Pancreas (tissue), 10 donors: ENCODE results near the gene PTPRG. TPM values are rescaled to one million over a fixed set of nuclear protein-coding genes. Genes with fewer than 3 reads are reported as not detected.

Experiments used
- ATAC-seq, 4 donors: fragments of 200-7000 bp; cut with Tn5 transposase; one replicate each; pipeline versions ENCODE4 v1.8.0 to v1.9.1; 2020; ENCODE audit warnings: mild to moderate bottlenecking in 4 of 4, moderate library complexity in 4 of 4
- DNase-seq, 6 donors: peaks; one replicate each; pipeline ENCODE4 v3.0.0-alpha.2; 2020
- FAIRE-seq: peaks from 2 replicates; lab custom pipeline; 2012; peaks lifted over from hg19 to GRCh38; lab: Jason Lieb, UNC
- H3K27ac ChIP-seq, 4 donors: fragments of 200-600 bp; sonication (generic); 1 replicate in 3 of 4; 2 replicates in 1 of 4; pipeline versions ENCODE4 v1.5.0 to v1.8.0; 2020
- H3K27me3 ChIP-seq, 4 donors: fragments of 200-600 bp; one replicate each; pipeline ENCODE4 v1.8.0; 2021
- H3K36me3 ChIP-seq, 3 donors: fragments of 200-600 bp; sonication (generic) in 1 of 3; one replicate each; pipeline versions ENCODE4 v1.5.0 to v1.8.0; 2020 to 2021
- H3K4me1 ChIP-seq, 3 donors: fragments of 200-600 bp; one replicate each; pipeline ENCODE4 v1.8.0; 2021
- H3K4me3 ChIP-seq, 4 donors: fragments of 200-600 bp; sonication (generic) in 2 of 4; one replicate each; pipeline versions ENCODE4 v1.5.0 to v1.8.0; 2020 to 2021
- H3K9me3 ChIP-seq, 4 donors: fragments of 200-600 bp; one replicate each; pipeline ENCODE4 v1.8.0; 2021
- CTCF ChIP-seq, 4 donors: fragments of 200-600 bp; sonication (generic) in 3 of 4; IDR thresholded peaks; one replicate each; pipeline versions ENCODE4 v1.5.0 to v1.8.0; 2021; ENCODE audit warnings: antibody characterized with exemption in 4 of 4
- WGBS, 2 donors: extraction: QIAGEN DNeasy Blood & Tissue Kit; methylation state at CpG; one replicate each; pipeline ENCODE4 v1.1.7; 2013; 5-methylcytosine and 5-hydroxymethylcytosine counted together
- intact Hi-C, 3 donors: fragments of 100-400 bp; cut with DNase I; formaldehyde crosslinking; loops; one replicate each; pipeline versions ENCODE4 v1.11.1 to v1.14.2; 2022
- polyA plus RNA-seq, 2 donors: library from polyadenylated mRNA; stranded (reverse); fragments of 200-250 nt; gene quantifications; one replicate each; pipeline ENCODE4 v1.2.3, GENCODE V29; 2013
- total RNA-seq, 6 donors: library from RNA; stranded (reverse); fragmentation: NEBNext Ultra II Directional in 4 of 6; extraction: Animal tissue kit (Norgen Biotek cat#: 25700) in 4 of 6; gene quantifications; one replicate each; pipeline versions ENCODE4 v1.2.1 to v1.2.4, GENCODE V29; 2021 to 2023
- donor health status: healthy with polysubstance abuse.
- donor health status: DM: no; HTN: no; CAD: no; lungs with moderate emphysema.
- donor health status: DM: no; HTN: no; CAD: no.
- donor health status: control.
- donor health status: control.
- donor health status: Bipolar disorder and iron deficiency.
- donor health status: DM: yes; HTN: yes; CAD: no.
- donor health status: DM: no; HTN: no; CAD: no.
- donor health status: DM: no; HTN: no; CAD: no.
- donor health status: DM: yes; HTN: yes; CAD: no.

PTPRG gene
- total and polyA plus RNA-seq, 8 donors: 2.8 to 20.5 (median 9.5) TPM

GRCh38 chr3:61632568-61633175 lies 71.3 kb downstream of the PTPRG start:
- no peaks in the 10 kb centered on the region for H3K36me3 ChIP-seq
- FAIRE-seq: no peak
- H3K4me1 ChIP-seq: peaks cover 1 to 13% (median 7%) of the 10 kb centered on the region in 3 donors
- ATAC-seq: no peak
- no peaks in the 10 kb centered on the region for H3K9me3 ChIP-seq
- DNase-seq: no peak
- no peak for TF ChIP-seq CTCF (IDR thresholded peaks at IDR 0.05)
- H3K4me3 ChIP-seq: no peak overlapping the region
- no peak overlapping the region for H3K27ac ChIP-seq
- H3K27me3 ChIP-seq: no peaks in the 10 kb centered on the region
- intact Hi-C loops: no loop called here
- 95 to 96% methylated on average over 2 of the region's 2 CpGs for WGBS, 2 donors

- Histone ChIP-seq H3K4me3 (no peak overlapping the region), H3K4me1 (peaks cover 5 to 19% (median 12%) of the 10 kb centered on the region in 3 donors), H3K27ac (no peak overlapping the region), H3K9me3 (no peaks in the 10 kb centered on the region), H3K27me3 (no peaks in the 10 kb centered on the region), H3K36me3 (no peaks in the 10 kb centered on the region)
- no peak for TF ChIP-seq CTCF (IDR thresholded peaks at IDR 0.05)
- DNase-seq (no peak), FAIRE-seq (no peak), ATAC-seq (peak in 3 of 4 donors; percentile 43 to 59 (median 53))
- WGBS, 2 donors: 6% methylated on average over 3 of the region's 3 CpGs
- intact Hi-C loops: no loop called here
These were observed 73.3 kb downstream of the PTPRG start for GRCh38 chr3:61634678-61635077.

- peak; percentile 71 to 86 (median 84) for ATAC-seq
- no peaks in the 10 kb centered on the region for H3K9me3 ChIP-seq
- H3K4me3 ChIP-seq: peak overlapping the region in 2 of 4 donors; percentile 20 to 26
- no peaks in the 10 kb centered on the region for H3K36me3 ChIP-seq
- FAIRE-seq: peak; percentile 54
- TF ChIP-seq CTCF (IDR thresholded peaks at IDR 0.05): no peak
- peak overlapping the region in 3 of 4 donors; percentile 6 to 76 (median 67) for H3K27ac ChIP-seq
- peaks cover 5 to 19% (median 12%) of the 10 kb centered on the region in 3 donors for H3K4me1 ChIP-seq
- peak in 4 of 6 donors; percentile 29 to 50 (median 34) for DNase-seq
- WGBS, 2 donors: 11 to 15% methylated on average over 16 of the region's 16 CpGs
- intact Hi-C loops: no loop called here
- no peaks in the 10 kb centered on the region for H3K27me3 ChIP-seq
These were observed 76.0 kb downstream of the PTPRG start for GRCh38 chr3:61637088-61638051.

GRCh38 chr3:61638741-61639140 lies 77.4 kb downstream of the PTPRG start:
- intact Hi-C loops: no loop called here
- no peak for TF ChIP-seq CTCF (IDR thresholded peaks at IDR 0.05)
- Histone ChIP-seq H3K4me1 (peaks cover 5 to 19% (median 12%) of the 10 kb centered on the region in 3 donors), H3K9me3 (no peaks in the 10 kb centered on the region), H3K27ac (no peak overlapping the region), H3K4me3 (no peak overlapping the region), H3K27me3 (no peaks in the 10 kb centered on the region), H3K36me3 (no peaks in the 10 kb centered on the region)
- ATAC-seq (no peak), FAIRE-seq (no peak), DNase-seq (no peak)
- WGBS, 2 donors: 98 to 100% methylated on average over 1 of the region's 1 CpG
